Measurements from ENCODE around the gene C9orf57.
"Not testable (repeated sequence)": the region's sequence is repeated elsewhere in the genome, so short reads cannot be mapped to it uniquely, and the experiment has no call there.

C9orf57 gene, protein sequence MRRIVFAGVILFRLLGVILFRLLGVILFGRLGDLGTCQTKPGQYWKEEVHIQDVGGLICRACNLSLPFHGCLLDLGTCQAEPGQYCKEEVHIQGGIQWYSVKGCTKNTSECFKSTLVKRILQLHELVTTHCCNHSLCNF

DNA sequence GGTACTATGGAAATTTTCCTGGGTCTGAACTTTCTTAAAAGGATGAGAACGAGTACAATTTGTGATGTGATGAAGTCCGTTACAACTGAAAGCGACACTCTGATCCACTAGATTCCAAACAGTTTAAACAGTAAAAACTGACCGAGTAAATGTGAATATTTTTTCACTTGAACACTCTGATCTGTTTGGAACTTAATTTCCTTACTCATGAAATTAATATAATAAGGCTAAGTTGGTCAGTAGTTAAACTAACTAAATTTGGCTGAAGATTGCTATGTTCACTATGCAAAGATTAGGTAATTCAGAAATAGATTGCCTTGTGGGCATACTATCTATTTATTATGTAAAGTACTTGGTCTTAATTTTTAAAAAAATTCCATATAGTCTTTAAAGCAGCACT lies at the start of gene C9orf57:
C9orf57 (minus strand) TSS at position 101 of the 400 bp plus-strand sequence. CDS start 1,282 bp downstream, outside the sequence.
- no peak within 1 kb of the TSS for H3K4me3 ChIP-seq (ENCODE audit: low read length)
- DNase-seq (ENCODE audit: low read depth) = no peak
- TF ChIP-seq CTCF (IDR thresholded peaks at IDR 0.05; ENCODE audit: insufficient read depth, low read depth, low read length, missing control alignments) = no peak

DNA sequence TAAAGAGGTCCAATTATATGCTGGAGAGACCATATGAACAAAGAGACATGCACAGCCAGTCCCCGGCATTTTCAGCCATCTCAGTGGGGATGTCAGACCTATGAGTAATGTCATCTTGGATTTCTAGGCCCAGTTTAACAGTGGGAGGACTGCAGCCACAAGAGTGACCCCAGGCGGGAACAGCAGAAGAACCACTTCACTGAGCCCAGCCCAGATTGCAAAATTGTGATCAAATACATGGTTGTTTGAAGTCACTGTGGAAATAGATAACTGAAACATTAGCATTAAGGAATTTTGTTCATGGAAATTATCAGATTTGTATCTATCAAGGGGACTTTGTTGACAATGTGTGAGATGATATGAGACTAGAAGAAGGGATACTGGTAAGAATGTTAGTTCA lies 42.1 kb upstream of the C9orf57 start:
- no peak overlapping the region for H3K4me3 ChIP-seq (ENCODE audit: low read length)
- TF ChIP-seq CTCF (IDR thresholded peaks at IDR 0.05; ENCODE audit: insufficient read depth, low read depth, low read length, missing control alignments) = no peak
- DNase-seq (ENCODE audit: low read depth) = no peak

DNA sequence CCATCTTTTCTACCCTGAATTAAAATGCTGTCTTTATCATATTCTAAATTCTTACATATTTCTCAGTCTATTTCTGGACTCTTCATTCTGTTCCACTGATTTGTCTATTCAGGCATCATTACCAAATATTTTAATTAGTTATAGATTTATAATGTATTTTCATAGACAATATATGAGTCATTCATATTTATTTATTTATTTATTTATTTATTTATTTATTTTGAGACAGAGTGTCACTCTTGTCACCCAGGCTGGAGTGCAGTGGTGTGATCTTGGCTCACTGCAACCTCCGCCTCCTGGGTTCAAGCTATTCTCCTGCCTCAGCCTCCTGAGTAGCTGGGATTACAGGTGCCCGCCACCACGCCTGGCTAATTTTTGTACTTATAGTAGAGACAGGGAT lies 35.1 kb upstream of the C9orf57 start:
- H3K4me3 ChIP-seq (ENCODE audit: low read length); DNase-seq (ENCODE audit: low read depth): not testable (repeated sequence)

DNA sequence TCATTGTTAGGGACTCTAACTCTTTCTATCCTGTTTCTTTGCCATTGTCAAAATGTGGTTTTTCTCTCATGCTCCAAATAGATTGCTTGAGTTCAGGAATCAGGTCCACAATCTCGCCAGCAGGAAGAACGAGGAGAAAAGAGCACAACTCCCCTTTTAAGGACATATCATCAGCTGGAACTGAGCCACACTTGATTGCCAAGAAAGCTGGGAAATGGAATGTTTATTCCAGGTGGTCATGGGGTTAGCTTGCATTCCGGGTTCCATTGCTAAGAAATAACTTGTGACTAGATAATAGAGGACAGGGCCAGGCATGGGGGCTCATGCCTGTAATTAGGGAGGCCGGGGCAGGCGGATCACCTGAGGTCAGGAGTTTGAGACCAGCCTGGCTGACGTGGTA lies 32.4 kb upstream of the C9orf57 start:
- no peak for TF ChIP-seq CTCF (IDR thresholded peaks at IDR 0.05; ENCODE audit: insufficient read depth, low read depth, low read length, missing control alignments)
- DNase-seq (ENCODE audit: low read depth) = no peak
- H3K4me3 ChIP-seq (ENCODE audit: low read length) = no peak overlapping the region

DNA sequence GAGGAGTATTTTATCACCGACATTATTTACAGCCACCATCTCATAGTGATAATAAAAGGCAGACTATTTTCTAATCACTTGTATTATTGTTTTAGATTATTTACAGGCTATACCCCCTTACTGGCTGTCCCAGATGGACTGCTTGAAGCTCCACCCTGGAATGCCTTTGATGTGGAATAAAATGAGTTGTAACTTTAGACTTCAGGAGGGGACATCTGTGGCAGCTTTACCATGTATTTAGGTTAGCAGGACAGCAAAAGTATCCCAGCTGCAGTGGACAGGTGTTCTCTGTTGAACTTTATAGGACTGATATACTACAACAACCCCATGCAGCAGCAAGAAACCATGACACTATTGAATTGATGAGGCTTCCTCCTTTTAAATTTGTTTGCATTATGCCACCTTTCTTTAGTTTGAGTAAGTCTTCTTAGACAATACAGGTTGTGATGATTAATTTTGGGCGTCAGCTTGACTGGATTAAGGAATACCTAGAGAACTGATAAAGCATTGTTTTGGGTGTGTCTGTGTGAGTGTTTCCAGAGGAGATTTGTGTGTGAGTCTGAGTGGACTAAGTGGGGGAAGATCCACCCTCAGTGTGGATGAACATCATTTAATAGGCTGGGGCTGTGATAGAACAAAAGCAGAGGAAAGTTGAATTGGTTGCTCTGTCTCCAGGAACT lies 29.2 kb upstream of the C9orf57 start:
- no peak overlapping the region for H3K4me3 ChIP-seq (ENCODE audit: low read length)
- no peak for TF ChIP-seq CTCF (IDR thresholded peaks at IDR 0.05; ENCODE audit: insufficient read depth, low read depth, low read length, missing control alignments)
- DNase-seq (ENCODE audit: low read depth) = peak; percentile 77

GRCh38 chr9:72082536-72082935 lies 22.1 kb upstream of the C9orf57 start:
- TF ChIP-seq CTCF (IDR thresholded peaks at IDR 0.05; ENCODE audit: insufficient read depth, low read depth, low read length, missing control alignments) = no peak
- no peak overlapping the region for H3K4me3 ChIP-seq (ENCODE audit: low read length)
- DNase-seq (ENCODE audit: low read depth) = no peak

DNA sequence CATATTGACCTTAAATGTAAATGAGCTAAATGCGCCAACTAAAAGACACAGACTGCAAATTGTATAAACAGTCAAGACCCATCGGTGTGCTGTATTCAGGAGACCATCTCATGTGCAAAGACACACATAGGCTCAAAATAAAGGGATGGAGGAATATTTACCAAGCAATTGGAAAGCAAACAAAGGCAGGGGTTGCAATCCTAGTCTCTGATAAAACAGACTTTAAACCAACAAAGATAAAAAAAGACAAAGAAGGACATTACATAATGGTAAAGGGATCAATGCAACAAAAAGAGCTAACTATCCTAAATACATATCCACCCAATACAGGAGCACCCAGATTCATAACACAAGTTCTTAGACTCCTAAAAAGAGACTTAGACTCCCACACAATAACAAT lies 14.3 kb upstream of the C9orf57 start:
- DNase-seq (ENCODE audit: low read depth); H3K4me3 ChIP-seq (ENCODE audit: low read length): not testable (repeated sequence)

GRCh38 chr9:72065076-72065475 lies 4.7 kb upstream of the C9orf57 start:
- no peak for TF ChIP-seq CTCF (IDR thresholded peaks at IDR 0.05; ENCODE audit: insufficient read depth, low read depth, low read length, missing control alignments)
- DNase-seq (ENCODE audit: low read depth) = peak; percentile 40
- H3K4me3 ChIP-seq (ENCODE audit: low read length) = no peak overlapping the region
